HG03095 (cell line): ENCODE data around the gene DIO2.

Source experiments
- ATAC-seq: cut with Tn5 transposase; IDR thresholded peaks from one replicate; pipeline ENCODE4 v1.9.1; 2021; ENCODE audit warnings: moderate library complexity; ENCODE audit not compliant: unreplicated experiment

The DIO2 gene

GRCh38 chr14:80172375-80173051 lies 38.8 kb downstream of the DIO2 start:
- no peak for ATAC-seq

- no peak for ATAC-seq
Observed at GRCh38 chr14:80167793-80168448, 43.4 kb downstream of the DIO2 start.

- ATAC-seq = no peak
Observed at GRCh38 chr14:80164991-80165721, 46.1 kb downstream of the DIO2 start.

DNA sequence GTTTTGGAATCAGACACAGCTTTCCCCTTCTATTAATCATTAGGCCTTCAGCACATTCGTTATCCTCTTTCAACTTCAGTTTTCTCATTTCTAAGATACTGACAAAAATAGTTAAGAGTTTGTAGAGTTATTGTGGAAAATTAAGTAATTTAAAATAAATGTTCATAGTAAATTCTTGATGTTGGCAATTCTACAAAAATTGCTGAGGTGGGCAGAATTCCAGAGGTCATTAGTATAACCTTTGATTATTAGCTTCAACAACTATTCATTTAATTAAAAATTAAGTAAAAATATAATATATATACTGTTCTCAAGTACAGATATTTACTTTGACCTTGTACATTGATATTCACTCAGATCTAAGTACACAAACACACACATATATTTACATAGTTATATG lies 58.5 kb downstream of the DIO2 start:
- ATAC-seq = no peak

DNA sequence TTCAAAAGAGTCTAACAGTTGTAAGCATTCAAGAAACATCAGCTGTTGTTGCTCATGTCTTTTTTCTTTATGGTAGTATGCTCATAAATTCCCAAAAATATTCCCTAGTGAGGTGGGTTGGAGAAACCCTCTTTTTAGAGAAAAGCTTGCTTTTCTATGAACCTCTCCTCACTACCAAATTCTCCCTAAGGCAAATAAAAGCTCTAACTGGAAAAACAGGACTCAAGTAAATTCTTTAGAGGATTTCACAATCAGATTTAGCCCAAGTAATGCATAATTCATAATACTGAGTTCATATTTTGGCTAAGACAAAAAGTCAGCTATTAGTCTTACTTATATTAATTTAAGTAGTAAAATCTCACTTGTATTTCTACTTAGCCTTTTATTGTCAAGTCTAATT lies 59.1 kb downstream of the DIO2 start:
- no peak for ATAC-seq

DNA sequence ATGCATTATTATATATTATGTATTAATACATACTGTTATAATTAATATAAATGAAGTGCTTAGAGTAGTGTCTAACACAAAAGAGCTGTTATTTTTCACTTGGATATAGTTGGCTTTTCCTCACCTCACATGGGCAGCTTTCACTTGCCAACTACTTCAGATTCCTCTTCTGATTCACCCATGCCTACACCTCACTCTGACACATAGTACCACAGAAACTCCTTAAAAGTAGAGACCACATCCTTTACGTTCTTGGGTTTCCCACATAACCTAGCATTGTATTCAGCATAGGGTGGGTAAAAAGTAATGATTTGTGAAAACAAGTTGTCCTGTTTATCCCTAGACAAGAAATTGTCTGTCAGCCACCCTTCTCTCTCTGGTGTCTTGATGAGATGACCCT lies 61.0 kb downstream of the DIO2 start:
- ATAC-seq = no peak
